A549 (cell line): ENCODE results near the gene TALDO1. TPM values are rescaled to one million over a fixed set of nuclear protein-coding genes. Genes with fewer than 3 reads are reported as not detected.

Experiments
- ATAC-seq, 2 experiments: fragments of 200-7000 bp in 1 of 2; fragments of >200 bp in 1 of 2; cut with Nextera tagmentation in 1 of 2; cut with Tn5 transposase in 1 of 2; 3 replicates each; pipeline versions ENCODE4 v1.8.0 to v1.9.1; 2018 to 2020; ENCODE audit warnings: mild to moderate bottlenecking in 1 of 2, moderate library complexity in 1 of 2
- CTCF ChIA-PET: fragments of 300-600 bp; sonication (Branson Sonifier 250); formaldehyde crosslinking; extraction: SDS; loops from one replicate; lab custom pipeline; 2021; ENCODE audit warnings: antibody characterized with exemption, inconsistent platforms; lab: Yijun Ruan, JAX
- POLR2A ChIA-PET: fragments of 350-600 bp; formaldehyde crosslinking; extraction: SDS; loops from one replicate; lab custom pipeline; 2021; ENCODE audit warnings: antibody characterized with exemption, inconsistent platforms; lab: Yijun Ruan, JAX
- DNase-seq, 2 experiments: peaks; one replicate each; pipeline versions ENCODE4 v3.0.0 to v3.0.0-alpha.2; 2011 to 2016; ENCODE audit warnings: low read depth in 1 of 2, low spot score in 1 of 2
- FAIRE-seq: peaks from 2 replicates; lab custom pipeline; 2011; peaks lifted over from hg19 to GRCh38; lab: Jason Lieb, UNC
- H3K27ac ChIP-seq, 2 experiments: fragments of >200 bp; sonication (Bioruptor Twin); formaldehyde crosslinking; 3 replicates each; pipeline ENCODE4 v1.5.1; 2016 to 2017
- H3K4me1 ChIP-seq: fragments of >200 bp; sonication (Bioruptor Twin); formaldehyde crosslinking; 3 replicates; pipeline ENCODE4 v1.6.1; 2016
- H3K4me2 ChIP-seq: fragments of >200 bp; sonication (Bioruptor Twin); formaldehyde crosslinking; 3 replicates; pipeline ENCODE4 v1.6.1; 2016
- H3K4me3 ChIP-seq: fragments of >200 bp; sonication (Bioruptor Twin); formaldehyde crosslinking; 3 replicates; pipeline ENCODE4 v1.5.1; 2016
- H3K9me3 ChIP-seq: fragments of >200 bp; sonication (Bioruptor Twin); formaldehyde crosslinking; 3 replicates; pipeline ENCODE4 v1.6.1; 2016
- ATOH8 ChIP-seq: fragments of 250-450 bp; sonication (Bioruptor Pico); IDR thresholded peaks from 2 replicates; pipeline ENCODE4 v1.5.0; 2020; ENCODE audit warnings: low read depth, mild to moderate bottlenecking, moderate library complexity
- CHD4 ChIP-seq: fragments of 200-600 bp; sonication (generic); IDR thresholded peaks from 2 replicates; pipeline ENCODE4 v1.6.1; 2016; ENCODE audit warnings: antibody characterized with exemption, mild to moderate bottlenecking, borderline replicate concordance
- E2F6 ChIP-seq: IDR thresholded peaks from 2 replicates; pipeline ENCODE4 v1.6.1; 2012; ENCODE audit warnings: low read depth, borderline replicate concordance
- FOSB ChIP-seq: fragments of 250-450 bp; sonication (Bioruptor Pico); IDR thresholded peaks from 2 replicates; pipeline ENCODE4 v1.5.0; 2020; ENCODE audit warnings: mild to moderate bottlenecking, moderate library complexity
- GATA3 ChIP-seq: IDR thresholded peaks from 2 replicates; pipeline ENCODE4 v1.6.1; 2012; ENCODE audit warnings: borderline replicate concordance
- HES2 ChIP-seq: fragments of >200 bp; sonication (Bioruptor Twin); formaldehyde crosslinking; IDR thresholded peaks from 2 replicates; pipeline ENCODE4 v1.6.1; 2016
- HEYL ChIP-seq: fragments of 250-450 bp; sonication (Bioruptor Pico); IDR thresholded peaks from 2 replicates; pipeline ENCODE4 v1.8.0; 2021; ENCODE audit warnings: mild to moderate bottlenecking, moderate library complexity
- HMGXB4 ChIP-seq: fragments of 250-450 bp; sonication (Bioruptor Pico); IDR thresholded peaks from 2 replicates; pipeline ENCODE4 v1.5.0; 2021; ENCODE audit warnings: mild to moderate bottlenecking, moderate library complexity, borderline replicate concordance
- MAFK ChIP-seq: fragments of 450-650 bp; IDR thresholded peaks from 2 replicates; pipeline ENCODE4 v1.6.1; 2014; ENCODE audit not compliant: partially characterized antibody
- MAX ChIP-seq: IDR thresholded peaks from 2 replicates; pipeline ENCODE4 v1.6.1; 2012
- NFE2L2 ChIP-seq: fragments of 150-350 bp; conservative IDR thresholded peaks from 2 replicates; pipeline ENCODE4 v1.6.1; 2014; ENCODE audit warnings: low read length
- PBX3 ChIP-seq: IDR thresholded peaks from 2 replicates; pipeline ENCODE4 v1.6.1; 2012
- RAD21 ChIP-seq, 2 experiments: fragments of >200 bp in 1 of 2; sonication (Bioruptor Twin) in 1 of 2; formaldehyde crosslinking in 1 of 2; IDR thresholded peaks in 1 of 2; conservative IDR thresholded peaks in 1 of 2; 2 replicates in 1 of 2; 3 replicates in 1 of 2; pipeline ENCODE4 v1.6.1; 2012 to 2018; ENCODE audit warnings: inconsistent platforms in 1 of 2
- REST ChIP-seq: fragments of 200-600 bp; sonication (generic); IDR thresholded peaks from 2 replicates; pipeline ENCODE4 v1.6.1; 2016; ENCODE audit warnings: antibody characterized with exemption, mild to moderate bottlenecking, moderate library complexity
- SMC3 ChIP-seq: fragments of >200 bp; sonication (Bioruptor Twin); formaldehyde crosslinking; IDR thresholded peaks from 3 replicates; pipeline ENCODE4 v1.6.1; 2018; ENCODE audit warnings: inconsistent platforms
- WGBS: methylation state at CpG from one replicate; pipeline ENCODE4 v1.1.6; 2017; ENCODE audit errors: missing lambda C conversion rate; 5-methylcytosine and 5-hydroxymethylcytosine counted together
- polyA plus RNA-seq, 4 experiments: library from polyadenylated mRNA; depleted of rRNA in 3 of 4; stranded (reverse); fragments of >200 nt; fragmentation: RNase III in 1 of 4; extraction: RNeasy Plus Mini Kit Qiagen cat#74134 plus additional on column Dnase treatment in 1 of 4; gene quantifications; 2 replicates in 3 of 4; 3 replicates in 1 of 4; pipeline ENCODE4 v1.2.3, GENCODE V29; 2011 to 2017

TALDO1 gene
- polyA plus RNA-seq, 2 of the 4 experiments (the other 2 are of a cell fraction): 287 to 391 TPM

- no peaks in the 10 kb centered on the region for H3K9me3 ChIP-seq
- 39% methylated on average over 26 of the region's 46 CpGs for WGBS
- POLR2A ChIA-PET: interaction anchor here (0.7 to 1.7 kb wide), 8 partner anchors 12 to 51 kb away, joined by 3 to 9 read pairs (median 4); partner anchors contain the start of genes DEAF1, GATD1 and TMEM80
- peak; percentile 95 for TF ChIP-seq MAFK
- no peak for TF ChIP-seq HMGXB4 (CRISPR knock-in tag)
- TF ChIP-seq, all 56 proteins: peak for 1
- CTCF ChIA-PET: interaction anchor here (0.6 to 11.3 kb wide), 13 partner anchors 8 to 91 kb away, joined by 3 to 119 read pairs (median 5); partner anchors contain the start of gene TMEM80
- Histone ChIP-seq H3K4me2 (peak overlapping the region; percentile 95), H3K27ac (peak overlapping the region; percentile 87 to 97), H3K4me1 (peaks cover 21% of the 10 kb centered on the region), H3K4me3 (peak overlapping the region; percentile 99)
- FAIRE-seq: no peak
- peak in 1 of 2 experiments; percentile 45 for DNase-seq
- ATAC-seq: peak; percentile 55 to 63
Measured at GRCh38 chr11:746289-747157, 741 bp upstream of the TALDO1 start.

GRCh38 chr11:748007-748359 lies 719 bp downstream of the TALDO1 start:
- Histone ChIP-seq H3K27ac (peak overlapping the region; percentile 87 to 97), H3K4me2 (peak overlapping the region; percentile 80), H3K9me3 (no peaks in the 10 kb centered on the region), H3K4me1 (peaks cover 21% of the 10 kb centered on the region), H3K4me3 (peak overlapping the region; percentile 99)
- no peak for FAIRE-seq
- ChIA-PET CTCF (interaction anchor here (0.6 to 11.3 kb wide), 13 partner anchors 8 to 93 kb away, joined by 3 to 119 read pairs (median 5); no protein-coding TSS in a partner anchor), POLR2A (interaction anchor here (0.6 to 1.7 kb wide), 3 partner anchors 13 to 172 kb away, joined by 3 to 9 read pairs (median 4); no protein-coding TSS in a partner anchor)
- DNase-seq: no peak
- ATAC-seq: peak; percentile 43
- TF ChIP-seq MAX: peak; percentile 82
- no peak for TF ChIP-seq HEYL
- TF ChIP-seq E2F6: peak; percentile 74; the same call in 1 of the 2 replicates
- no peak for TF ChIP-seq GATA3
- TF ChIP-seq PBX3: no peak
- WGBS: 0% methylated on average over 13 of the region's 18 CpGs

GRCh38 chr11:749731-750130 lies 2.5 kb downstream of the TALDO1 start:
- H3K4me2 ChIP-seq: peak overlapping the region; percentile 80
- no peak for FAIRE-seq
- no peak for DNase-seq
- H3K4me1 ChIP-seq: peaks cover 21% of the 10 kb centered on the region
- ChIA-PET CTCF (interaction anchor here (1.2 to 11.3 kb wide), 3 partner anchors 20 to 195 kb away, joined by 4 to 119 read pairs (median 20); no protein-coding TSS in a partner anchor), POLR2A (no interaction called here)
- H3K27ac ChIP-seq: peak overlapping the region; percentile 87 to 97; a peak in 4 of 6 replicates
- no peak for ATAC-seq
- peak overlapping the region; percentile 99; the same call in 2 of the 3 replicates for H3K4me3 ChIP-seq
- 46% methylated on average over 2 of the region's 2 CpGs for WGBS
- no peak for TF ChIP-seq ATOH8 (CRISPR knock-in tag)
- TF ChIP-seq NFE2L2: no peak
- TF ChIP-seq RAD21 (conservative IDR thresholded peaks at IDR 0.05 in 1 of 2, IDR thresholded peaks at IDR 0.05 in 1 of 2): no peak
- no peak for TF ChIP-seq FOSB (CRISPR knock-in tag)
- no peak for TF ChIP-seq HES2
- no peak for TF ChIP-seq CHD4
- TF ChIP-seq SMC3: no peak
- TF ChIP-seq REST: no peak
- TF ChIP-seq HMGXB4 (CRISPR knock-in tag): no peak
- H3K9me3 ChIP-seq: no peaks in the 10 kb centered on the region
